Measurements from ENCODE around the gene AP1G2. TPM values are rescaled to one million over a fixed set of nuclear protein-coding genes. Genes with fewer than 3 reads are reported as not detected.
A peak's percentile ranks its signal among the peaks of the same experiment; 100 is the strongest.

AP1G2 gene
- total and polyA plus RNA-seq, 2 of the 13 experiments (the other 11 are each of a cell fraction or from before 2014, with no cell fraction given), result 96.9 to 611 TPM

DNA sequence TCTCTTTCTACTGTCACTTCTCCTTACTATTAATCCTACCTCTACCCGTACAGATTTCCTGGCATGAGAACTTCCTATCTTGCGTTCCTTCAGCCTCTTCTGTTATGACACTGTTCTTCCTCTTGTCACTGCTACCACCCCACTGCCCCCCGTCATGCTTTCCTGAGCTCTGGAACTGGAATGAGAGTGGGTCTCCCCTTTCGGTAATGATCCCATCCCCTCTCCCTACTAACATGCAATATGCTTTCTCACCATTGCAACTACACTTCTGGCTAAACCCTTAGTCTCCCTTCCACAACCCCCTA lies 4.9 kb upstream of the AP1G2 start (continued):
- TF ChIP-seq ZNF143 (CRISPR knock-in tag; IDR thresholded peaks at IDR 0.05), result no peak
- TF ChIP-seq PAWR (CRISPR knock-in tag; IDR thresholded peaks at IDR 0.05; ENCODE audit: borderline replicate concordance), result no peak
- TF ChIP-seq STAT5B (CRISPR knock-in tag; IDR thresholded peaks at IDR 0.05), result no peak
- peak; percentile 10; the same call in 1 of the 2 replicates for TF ChIP-seq GATAD2A (CRISPR knock-in tag; IDR thresholded peaks at IDR 0.05)

GRCh38 chr14:23571701-23572523 lies 4.3 kb upstream of the AP1G2 start:
- CTCF ChIA-PET (ENCODE audit: low intra/inter-chr PET ratio, low total read pairs), result no interaction called here
- DNase-seq (ENCODE audit: low spot score), result no peak
- H3K79me2 ChIP-seq (ENCODE audit: insufficient read depth, low read length), result peaks cover 3% of the 10 kb centered on the region
- no peak for TF ChIP-seq PRDM10 (CRISPR knock-in tag; IDR thresholded peaks at IDR 0.05; ENCODE audit: low read depth)
- no peak for TF ChIP-seq CREM (IDR thresholded peaks at IDR 0.05)
- TF ChIP-seq CREM (CRISPR knock-in tag; IDR thresholded peaks at IDR 0.05), result no peak
- no peak for TF ChIP-seq NCOR1 (IDR thresholded peaks at IDR 0.05; ENCODE audit: borderline replicate concordance, low read length)
- no peak for TF ChIP-seq RBM39 (IDR thresholded peaks at IDR 0.05; ENCODE audit: low read depth, low read length, poor library complexity, severe bottlenecking)
- no peak for TF ChIP-seq NFAT5 (CRISPR knock-in tag; IDR thresholded peaks at IDR 0.05)
- no peak for TF ChIP-seq HHEX (CRISPR knock-in tag; IDR thresholded peaks at IDR 0.05)
- no peak for TF ChIP-seq CBX1 (IDR thresholded peaks at IDR 0.05; ENCODE audit: low read depth)
- TF ChIP-seq MIER2 (CRISPR knock-in tag; IDR thresholded peaks at IDR 0.05), result no peak
- TF ChIP-seq RNF2 (conservative IDR thresholded peaks at IDR 0.05; ENCODE audit: low read depth), result no peak
- TF ChIP-seq KMT2A (CRISPR knock-in tag; IDR thresholded peaks at IDR 0.05), result no peak

More at GRCh38 chr14:23571701-23572523, 4.3 kb upstream of the AP1G2 start:
- in situ Hi-C loops (cut with HindIII; ENCODE audit: extremely low pct_ligation_motif_present, low pct_unique_long_range_greater_than_20kb), result no loop called here
- H3K9me3 ChIP-seq (ENCODE audit: low read length), result no peaks in the 10 kb centered on the region
- POLR2A ChIA-PET, result interaction anchor here (1.0 to 6.5 kb wide), 12 partner anchors 9 to 250 kb away, joined by 5 to 113 read pairs (median 10); partner anchors contain the start of genes DHRS2, PABPN1 and THTPA
- peak; percentile 7 for ATAC-seq
- H3K4me3 ChIP-seq (replicated peaks in 1 of 3; ENCODE audit: insufficient read depth in 1 of 3, low read depth in 2 of 3, low read length in 3 of 3), result peak overlapping the region; percentile 1 to 51 (median 5); a peak in 2 of 6 replicates
- H3K27ac ChIP-seq (ENCODE audit: extremely low read length, insufficient read depth, low read length), result no peak overlapping the region
- no peaks in the 10 kb centered on the region for H3K36me3 ChIP-seq (replicated peaks in 1 of 2; ENCODE audit: control insufficient read depth in 1 of 2, insufficient read depth in 2 of 2, low read length in 2 of 2)
- no peaks in the 10 kb centered on the region for H4K20me1 ChIP-seq (ENCODE audit: insufficient read depth, low read length)
- peaks cover 53% of the 10 kb centered on the region for H3K4me1 ChIP-seq (ENCODE audit: insufficient read depth, low read length)
- 13% methylated on average over 14 of the region's 14 CpGs for WGBS (ENCODE audit: low lambda C conversion rate)
- peak overlapping the region; percentile 27; the same call in 1 of the 2 replicates for H3K9ac ChIP-seq (ENCODE audit: insufficient read depth, low read depth, low read length)
- H3K27me3 ChIP-seq (ENCODE audit: control insufficient read depth in 1 of 2, insufficient read depth in 2 of 2, low read length in 2 of 2), result peaks cover 2 to 8% of the 10 kb centered on the region in 2 experiments; a peak in 2 of 5 replicates
- H2AFZ ChIP-seq (ENCODE audit: low read length), result peak overlapping the region; percentile 38
- peak overlapping the region; percentile 76 for H3K4me2 ChIP-seq (ENCODE audit: low read depth, low read length)
- no peak for FAIRE-seq
- intact Hi-C loops (cut with micrococcal nuclease; ENCODE audit: unreplicated experiment), result no loop called here
- no TSS peak for BruUV-seq (replicated peaks)
